PC-3 (cell line): ENCODE data around the gene LASP1NB.

Source experiments
- ATAC-seq: fragments of 200-7000 bp; cut with Tn5 transposase; 2 replicates; pipeline ENCODE4 v1.9.1; 2020; ENCODE audit warnings: mild to moderate bottlenecking, moderate library complexity
- BruUV-seq: library from RNA; stranded (reverse); fragments of 400-500 nt; replicated peaks from 2 replicates; lab custom pipeline; 2021; lab: Mats Ljungman, UMichigan
- CTCF ChIA-PET: fragments of 300-600 bp; sonication (Branson Sonifier 250); formaldehyde crosslinking; loops from one replicate; lab custom pipeline; 2022; ENCODE audit warnings: antibody characterized with exemption; lab: Charles Lee
- POLR2A ChIA-PET: fragments of 300-600 bp; sonication (Branson Sonifier 250); formaldehyde crosslinking; loops from one replicate; lab custom pipeline; 2022; ENCODE audit warnings: antibody characterized with exemption; ENCODE audit not compliant: unreplicated experiment; lab: Charles Lee
- DNase-seq: peaks from one replicate; pipeline ENCODE4 v3.0.0-alpha.2; 2015
- H2AFZ ChIP-seq: fragments of 300-600 bp; sonication (generic); 2 replicates; pipeline ENCODE4 v1.6.0; 2016; ENCODE audit warnings: antibody characterized with exemption, low read length
- H3F3A ChIP-seq: fragments of 300-600 bp; sonication (generic); one replicate; pipeline ENCODE4 v1.6.0; 2017; ENCODE audit warnings: antibody characterized with exemption, low read length, control low read depth, mild to moderate bottlenecking; ENCODE audit not compliant: unreplicated experiment
- H3K27ac ChIP-seq: fragments of 300-600 bp; sonication (generic); 2 replicates; pipeline ENCODE4 v1.5.1; 2016; ENCODE audit warnings: mild to moderate bottlenecking, low read length
- H3K27me3 ChIP-seq: fragments of 300-600 bp; sonication (generic); 2 replicates; pipeline ENCODE4 v1.6.1; 2016; ENCODE audit warnings: low read length, mixed read lengths
- H3K36me3 ChIP-seq: fragments of 300-600 bp; sonication (generic); 2 replicates; pipeline ENCODE4 v1.6.1; 2016; ENCODE audit warnings: low read depth, mixed run types, low read length, mixed read lengths
- H3K4me1 ChIP-seq: fragments of 300-600 bp; sonication (generic); 2 replicates; pipeline ENCODE4 v1.5.1; 2016; ENCODE audit warnings: low read length; ENCODE audit not compliant: insufficient read depth
- H3K4me2 ChIP-seq: fragments of 300-600 bp; sonication (generic); 2 replicates; pipeline ENCODE4 v1.6.0; 2016; ENCODE audit warnings: low read length
- H3K4me3 ChIP-seq: fragments of 300-600 bp; sonication (generic); 2 replicates; pipeline ENCODE4 v1.5.1; 2016; ENCODE audit warnings: mild to moderate bottlenecking, low read length, mixed read lengths
- H3K79me2 ChIP-seq: fragments of 300-600 bp; sonication (generic); 2 replicates; pipeline ENCODE4 v1.6.1; 2017; ENCODE audit warnings: low read length, mixed read lengths
- H3K9ac ChIP-seq: fragments of 300-600 bp; sonication (generic); 2 replicates; pipeline ENCODE4 v1.6.0; 2016; ENCODE audit warnings: mild to moderate bottlenecking, low read length
- H3K9me2 ChIP-seq: fragments of 300-600 bp; sonication (generic); replicated peaks from 2 replicates; pipeline ENCODE4 v1.6.1; 2016; ENCODE audit warnings: mixed run types, low read length, mixed read lengths
- H3K9me3 ChIP-seq: fragments of 300-600 bp; sonication (generic); 2 replicates; pipeline ENCODE4 v1.6.1; 2016; ENCODE audit warnings: low read length, mixed read lengths
- H4K20me1 ChIP-seq: fragments of 300-600 bp; sonication (generic); 2 replicates; pipeline ENCODE4 v1.6.1; 2016; ENCODE audit warnings: low read length, mixed read lengths
- CTCF ChIP-seq: fragments of 300-600 bp; sonication (generic); conservative IDR thresholded peaks from 2 replicates; pipeline ENCODE4 v1.5.1; 2017; ENCODE audit warnings: antibody characterized with exemption, low read depth, mild to moderate bottlenecking, low read length
- EZH2 ChIP-seq: fragments of 300-600 bp; sonication (generic); IDR thresholded peaks from one replicate; pipeline ENCODE4 v1.6.1; 2017; ENCODE audit warnings: antibody characterized with exemption, mild to moderate bottlenecking, low read length; ENCODE audit not compliant: unreplicated experiment
- EZH2phosphoT487 ChIP-seq: fragments of 300-600 bp; sonication (generic); IDR thresholded peaks from 2 replicates; pipeline ENCODE4 v1.6.1; 2018; ENCODE audit warnings: mild to moderate bottlenecking, antibody characterized with exemption, low read length, borderline replicate concordance
- intact Hi-C: fragments of 100-400 bp; cut with micrococcal nuclease; formaldehyde crosslinking; loops from 2 replicates; pipeline ENCODE4 v1.9.0; 2023

LASP1NB gene

GRCh38 chr17:38958326-38958725, 32.9 kb downstream of the LASP1NB start:
- no peak overlapping the region for H3K27ac ChIP-seq
- no peak for DNase-seq
- H3K4me1 ChIP-seq = no peaks in the 10 kb centered on the region; the same call in 1 of the 2 replicates
- ATAC-seq = no peak
- no TSS peak for BruUV-seq
- H3K36me3 ChIP-seq = no peaks in the 10 kb centered on the region
- H3K79me2 ChIP-seq = no peaks in the 10 kb centered on the region
- H3F3A ChIP-seq = no peaks in the 10 kb centered on the region
- H3K9me3 ChIP-seq = no peaks in the 10 kb centered on the region
- H4K20me1 ChIP-seq = no peaks in the 10 kb centered on the region
- H3K4me2 ChIP-seq = no peak overlapping the region
- ChIA-PET POLR2A (no interaction called here), CTCF (no interaction called here)
- H3K9me2 ChIP-seq = no peaks in the 10 kb centered on the region
- TF ChIP-seq CTCF (no peak), EZH2phosphoT487 (no peak), EZH2 (no peak)
- no peak overlapping the region for H3K4me3 ChIP-seq
- H3K27me3 ChIP-seq = no peaks in the 10 kb centered on the region
- 0 out of 2 replicates have a peak overlapping the region, but pooled peaks have one; percentile 22 for H2AFZ ChIP-seq
- H3K9ac ChIP-seq = no peak overlapping the region
- intact Hi-C loops = no loop called here

- POLR2A ChIA-PET = no interaction called here
- no peak overlapping the region for H2AFZ ChIP-seq
- no peaks in the 10 kb centered on the region for H4K20me1 ChIP-seq
- H3K36me3 ChIP-seq = no peaks in the 10 kb centered on the region
- ATAC-seq (no peak), DNase-seq (no peak)
- H3K9me2 ChIP-seq = no peaks in the 10 kb centered on the region
- CTCF ChIA-PET = no interaction called here
- H3F3A ChIP-seq = no peaks in the 10 kb centered on the region
- H3K27me3 ChIP-seq = no peaks in the 10 kb centered on the region
- no peak overlapping the region for H3K4me2 ChIP-seq
- no TSS peak for BruUV-seq
- no peak overlapping the region for H3K9ac ChIP-seq
- H3K27ac ChIP-seq = no peak overlapping the region
- H3K4me1 ChIP-seq = no peaks in the 10 kb centered on the region; the same call in 1 of the 2 replicates
- no peaks in the 10 kb centered on the region for H3K9me3 ChIP-seq
- intact Hi-C loops = no loop called here
- no peaks in the 10 kb centered on the region for H3K79me2 ChIP-seq
- no peak overlapping the region for H3K4me3 ChIP-seq
- no peak for TF ChIP-seq CTCF
- TF ChIP-seq EZH2phosphoT487 = no peak
- TF ChIP-seq EZH2 = no peak
Observed at GRCh38 chr17:38958756-38959155, 33.3 kb downstream of the LASP1NB start.

GRCh38 chr17:38959508-38959907, 34.1 kb downstream of the LASP1NB start:
- ChIA-PET CTCF (no interaction called here), POLR2A (no interaction called here)
- no peak overlapping the region for H3K27ac ChIP-seq
- no peaks in the 10 kb centered on the region for H3F3A ChIP-seq
- no peak overlapping the region for H3K4me3 ChIP-seq
- no peak for TF ChIP-seq EZH2phosphoT487
- H3K4me1 ChIP-seq = no peaks in the 10 kb centered on the region; the same call in 1 of the 2 replicates
- no peaks in the 10 kb centered on the region for H4K20me1 ChIP-seq
- H3K36me3 ChIP-seq = no peaks in the 10 kb centered on the region
- no peaks in the 10 kb centered on the region for H3K79me2 ChIP-seq
- H3K27me3 ChIP-seq = no peaks in the 10 kb centered on the region
- no peak overlapping the region for H2AFZ ChIP-seq
- no peaks in the 10 kb centered on the region for H3K9me3 ChIP-seq
- no peaks in the 10 kb centered on the region for H3K9me2 ChIP-seq
- DNase-seq (no peak), ATAC-seq (no peak)
- intact Hi-C loops = no loop called here
- no TSS peak for BruUV-seq
- H3K9ac ChIP-seq = no peak overlapping the region
- H3K4me2 ChIP-seq = no peak overlapping the region
